Subcutaneous adipose tissue (tissue), 4 donors: ENCODE measurements around the gene NFATC3. TPM values are rescaled to one million over a fixed set of nuclear protein-coding genes. Genes with fewer than 3 reads are reported as not detected.

ENCODE experiments used
- CTCF ChIP-seq: fragments of 450-650 bp; IDR thresholded peaks from one replicate; pipeline ENCODE4 v1.5.1; 2016; ENCODE audit warnings: low read depth, mild to moderate bottlenecking, control low read depth, antibody characterized with exemption, moderate library complexity
- total RNA-seq, 4 donors: library from RNA; depleted of rRNA; stranded (reverse); fragments of >200 nt; gene quantifications; one replicate each; pipeline ENCODE4 v1.1.0, GENCODE V29; 2016

Gene NFATC3
- total RNA-seq, 4 donors from 2014 or later: 39.9 to 47.6 (median 45.5) TPM

DNA sequence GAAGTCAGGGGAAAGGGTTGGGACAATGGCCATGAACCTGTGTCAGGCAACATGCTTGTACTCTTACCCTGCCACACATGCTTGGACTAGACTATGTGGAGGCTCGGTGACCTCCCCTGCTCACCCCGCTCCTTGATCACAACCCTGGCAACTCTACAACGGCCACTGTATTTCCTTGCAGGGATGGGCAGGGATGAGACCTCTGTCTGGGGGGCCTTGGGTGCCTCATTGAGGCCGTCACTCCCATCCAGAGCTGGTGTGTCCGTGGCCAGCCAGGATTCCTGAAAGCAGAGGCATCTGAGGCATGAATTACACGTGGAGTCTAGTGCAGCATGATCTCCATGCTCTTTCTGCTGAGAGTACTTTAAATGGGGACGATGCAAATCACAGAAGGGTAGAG lies 161.0 kb downstream of the NFATC3 start:
- TF ChIP-seq CTCF: no peak

GRCh38 chr16:68246666-68247065 lies 161.5 kb downstream of the NFATC3 start:
- no peak for TF ChIP-seq CTCF

GRCh38 chr16:68247400-68247799 lies 162.2 kb downstream of the NFATC3 start:
- no peak for TF ChIP-seq CTCF

DNA sequence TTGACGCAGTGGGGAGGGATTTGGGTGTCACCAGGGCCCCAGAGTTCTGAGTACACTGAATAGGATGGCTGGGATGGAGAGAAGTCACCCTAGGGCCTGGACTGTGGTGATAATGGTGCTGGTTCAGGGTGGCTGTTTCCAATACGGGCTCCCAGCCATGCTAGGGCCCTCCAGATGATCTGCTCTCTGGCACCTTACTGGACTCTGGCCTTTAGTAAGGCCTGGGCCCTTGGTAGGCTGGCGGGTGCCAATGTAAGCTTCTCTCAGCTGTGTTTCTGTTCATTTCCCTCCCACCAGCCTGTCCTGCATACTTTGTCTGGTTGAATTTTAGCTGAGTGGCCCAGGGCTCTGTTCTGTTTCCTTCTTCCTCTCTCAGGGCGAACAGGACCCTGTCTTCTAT lies 162.8 kb downstream of the NFATC3 start:
- no peak for TF ChIP-seq CTCF

DNA sequence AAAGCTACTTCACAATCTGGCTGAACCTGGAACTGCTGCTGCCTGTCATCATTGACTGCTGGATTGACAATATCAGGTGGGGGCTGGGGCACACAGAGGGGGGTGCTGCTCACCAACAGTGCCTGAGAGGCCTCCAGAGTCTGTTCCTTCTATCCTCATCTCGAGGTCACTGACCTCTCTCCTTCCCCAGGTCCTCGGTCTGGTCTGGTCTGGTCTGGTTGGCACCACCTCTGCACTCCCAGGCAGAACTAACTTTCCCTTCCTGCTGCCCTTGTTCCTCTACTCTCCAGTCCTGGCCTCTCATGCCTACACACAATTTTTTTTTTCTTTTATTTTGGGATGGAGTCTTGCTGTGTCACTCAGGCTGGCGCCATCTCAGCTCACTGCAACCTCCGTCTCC lies 164.2 kb downstream of the NFATC3 start:
- TF ChIP-seq CTCF: no peak

DNA sequence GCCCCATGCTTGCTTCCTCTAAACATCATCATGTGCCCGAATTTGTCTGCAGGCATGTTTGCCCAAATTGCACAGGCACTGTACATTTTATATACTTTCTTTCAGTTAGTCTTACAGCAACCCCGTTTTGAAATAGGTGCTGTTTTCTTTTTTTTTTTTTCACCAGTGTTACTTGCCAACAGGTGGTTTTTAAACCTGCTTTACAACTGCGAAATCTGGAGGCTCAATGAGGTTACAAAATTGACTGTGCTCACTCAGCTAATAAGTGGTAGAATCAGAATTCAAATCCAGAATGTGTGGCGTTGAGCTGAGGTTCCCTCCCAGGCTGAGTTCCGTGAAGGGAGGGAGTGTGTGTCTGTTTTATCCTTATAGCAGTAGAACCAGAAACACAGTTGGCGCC lies 165.8 kb downstream of the NFATC3 start:
- TF ChIP-seq CTCF: no peak

GRCh38 chr16:68251832-68252231 lies 166.7 kb downstream of the NFATC3 start:
- no peak for TF ChIP-seq CTCF
